NCI-H2107 treated with DMSO at 0.1 percent for 48 hours (cell line): ENCODE data around the gene RASSF7.

Experiments used
- DNase-seq: peaks from one replicate; lab custom pipeline; 2025; ENCODE audit not compliant: unreplicated experiment; lab: John Stamatoyannopoulos, UW

The RASSF7 gene

DNA sequence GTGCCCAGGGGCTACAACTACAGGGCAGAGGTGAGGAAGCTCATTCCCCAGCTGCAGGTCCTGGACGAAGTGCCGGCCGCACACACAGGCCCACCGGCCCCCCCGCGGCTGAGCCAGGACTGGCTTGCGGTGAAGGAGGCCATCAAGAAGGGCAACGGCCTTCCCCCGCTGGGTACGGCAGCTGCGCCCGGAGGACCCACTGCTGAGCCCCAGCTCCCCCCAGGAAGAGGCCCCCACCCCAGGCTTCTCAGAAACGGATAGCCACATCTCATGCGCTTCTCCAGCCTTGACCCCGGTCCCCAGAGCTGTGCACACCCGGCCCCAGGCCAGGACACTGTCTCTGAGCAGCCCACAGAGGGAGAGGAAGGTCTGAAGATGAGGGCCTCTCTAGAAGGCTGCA is 9.6 kb upstream of the RASSF7 start:
- no peak for DNase-seq

DNA sequence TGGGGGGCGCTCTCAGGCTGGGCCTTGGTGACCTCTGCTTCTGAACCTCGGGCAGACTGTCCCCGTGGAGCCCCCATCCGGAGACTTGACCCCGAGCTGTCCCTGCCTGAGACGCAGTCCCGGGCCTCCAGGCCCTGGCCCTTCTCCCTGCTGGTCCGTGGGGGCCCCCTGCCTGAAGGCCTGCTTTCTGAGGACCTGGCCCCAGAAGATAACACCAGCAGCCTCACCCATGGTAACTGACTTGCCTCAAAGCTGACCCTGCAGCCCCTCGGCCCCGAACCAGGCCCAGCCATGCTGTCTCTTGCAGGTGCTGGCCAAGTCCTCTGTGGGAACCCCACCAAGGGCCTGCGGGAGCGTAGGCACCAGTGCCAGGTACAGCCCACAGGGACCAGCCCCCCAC is 9.2 kb upstream of the RASSF7 start:
- DNase-seq: no peak

DNA sequence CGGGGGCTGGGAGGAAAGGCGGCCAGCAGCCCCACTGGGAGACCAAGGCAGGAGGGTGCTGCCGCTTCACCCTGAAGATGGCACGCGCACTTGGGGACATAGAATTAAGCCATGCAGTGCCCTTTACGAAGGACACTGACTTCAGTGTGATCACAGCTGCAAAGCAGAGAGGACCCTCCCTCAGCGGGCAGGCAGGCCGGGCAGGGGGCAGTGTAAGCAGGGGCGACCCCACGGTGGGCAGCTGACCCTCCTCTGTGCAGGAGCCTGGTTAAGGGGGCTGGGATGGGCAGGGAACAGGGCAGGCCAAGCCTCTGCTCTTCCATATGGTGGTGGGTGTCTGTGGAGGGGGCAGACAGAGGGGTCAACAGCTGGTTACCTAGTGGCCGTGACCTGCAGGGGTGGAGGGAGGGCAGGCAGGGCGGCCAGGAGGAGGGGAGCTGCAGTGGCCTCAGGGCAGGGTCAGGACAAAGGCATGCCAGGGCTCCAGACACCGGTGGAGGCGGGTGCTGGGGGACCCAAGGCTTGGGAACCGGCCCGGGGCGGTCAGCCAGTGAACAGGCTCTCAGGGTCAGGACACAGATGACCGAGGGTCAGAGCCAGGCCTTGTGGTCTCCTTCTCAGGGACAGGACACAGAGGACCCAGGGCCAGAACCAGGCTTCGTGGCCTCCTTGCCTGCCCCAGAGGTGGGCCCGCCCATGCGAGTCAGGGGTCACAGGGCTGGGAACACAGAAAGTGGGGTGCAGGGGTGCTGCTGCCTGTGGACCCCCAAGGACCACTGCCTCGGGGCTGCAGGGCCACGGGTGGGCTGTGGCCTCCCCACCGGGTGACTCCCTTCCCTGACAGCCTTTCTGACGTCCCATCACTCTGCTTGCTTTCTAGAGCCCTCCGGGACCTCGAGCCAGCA is 7.4 kb upstream of the RASSF7 start:
- no peak for DNase-seq

DNA sequence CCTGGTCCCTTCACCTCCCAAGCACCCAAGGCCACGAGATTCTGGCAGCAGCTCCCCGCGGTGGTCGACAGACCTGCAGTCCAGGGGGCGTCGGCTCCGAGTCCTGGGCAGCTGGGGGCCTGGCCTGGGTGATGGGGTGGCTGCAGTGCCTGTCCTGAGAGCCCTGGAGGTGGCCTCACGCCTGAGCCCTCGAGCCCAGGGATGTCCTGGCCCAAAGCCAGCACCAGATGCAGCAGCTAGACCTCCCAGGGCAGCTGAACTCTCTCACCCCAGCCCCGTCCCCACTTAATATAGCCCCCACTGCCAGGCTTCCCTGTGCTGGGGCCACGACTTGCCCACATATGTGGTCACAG is 6.8 kb upstream of the RASSF7 start:
- no peak for DNase-seq

DNA sequence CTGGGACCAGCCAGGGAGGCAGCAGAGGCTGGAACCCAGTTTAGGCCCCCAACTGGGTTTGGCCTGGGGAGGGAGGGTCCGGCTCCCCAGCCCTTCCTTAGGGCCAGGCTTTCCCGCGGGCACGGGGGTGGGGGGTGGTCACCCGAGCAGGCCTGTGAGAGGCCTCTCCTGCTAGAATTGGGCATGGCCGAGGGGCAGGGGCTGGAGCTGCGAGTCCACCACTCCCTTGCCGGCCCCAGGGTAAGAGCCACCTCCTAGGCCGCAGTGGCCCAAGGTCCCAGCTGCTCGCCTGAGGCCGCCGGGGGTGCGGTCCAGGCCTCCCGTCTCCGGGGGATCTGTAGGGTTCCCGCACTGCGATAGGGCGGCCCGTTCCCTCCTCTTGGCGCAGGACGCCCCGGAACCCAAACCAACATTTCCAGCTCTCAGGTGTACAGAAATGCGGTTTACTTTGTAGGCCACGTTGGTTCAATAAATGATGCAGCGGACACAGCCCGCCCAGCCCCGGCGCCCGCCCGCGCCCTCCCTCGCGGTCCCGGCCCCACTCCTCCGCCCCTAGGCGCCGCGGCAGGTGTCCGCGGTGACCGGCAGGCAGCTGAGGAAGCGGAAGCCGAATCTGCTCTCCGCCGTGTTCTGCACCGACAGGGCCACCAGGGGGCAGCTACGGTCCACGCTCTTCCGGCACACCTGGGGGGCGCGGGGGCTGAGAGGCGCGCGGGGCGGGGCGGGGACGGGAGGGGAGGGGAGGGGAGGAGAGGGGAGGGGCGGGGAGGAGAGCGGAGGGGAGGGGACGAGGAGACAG is 6.1 kb upstream of the RASSF7 start:
- peak; percentile 55 for DNase-seq

DNA sequence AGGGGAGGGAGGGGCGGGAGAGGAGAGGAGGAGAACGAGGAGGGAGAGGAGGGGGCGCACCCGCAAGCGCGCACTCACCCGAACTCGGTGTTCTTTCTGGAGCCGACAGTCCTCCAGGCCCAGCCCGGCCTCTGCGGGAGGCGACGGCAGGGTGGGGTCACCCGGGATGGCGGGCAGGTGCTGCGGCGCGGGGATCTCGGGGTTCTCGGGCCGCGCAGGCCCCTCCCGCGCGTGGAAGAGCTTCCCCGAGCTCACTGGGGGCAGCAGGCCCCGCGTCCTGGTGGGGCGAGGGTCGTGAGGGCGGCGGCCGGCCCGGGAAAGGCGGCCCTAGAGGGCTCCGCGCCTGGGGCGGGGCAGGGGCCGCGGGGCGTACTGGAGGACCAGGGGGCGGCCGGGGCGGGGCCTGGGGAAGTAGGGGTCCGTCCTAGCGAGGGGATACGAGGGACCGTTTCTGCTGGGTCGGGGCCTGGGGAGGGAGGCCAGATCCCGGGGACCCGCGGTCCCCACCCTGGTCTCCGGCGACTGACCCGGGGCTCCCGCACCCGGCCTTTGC is 5.5 kb upstream of the RASSF7 start:
- DNase-seq: no peak

DNA sequence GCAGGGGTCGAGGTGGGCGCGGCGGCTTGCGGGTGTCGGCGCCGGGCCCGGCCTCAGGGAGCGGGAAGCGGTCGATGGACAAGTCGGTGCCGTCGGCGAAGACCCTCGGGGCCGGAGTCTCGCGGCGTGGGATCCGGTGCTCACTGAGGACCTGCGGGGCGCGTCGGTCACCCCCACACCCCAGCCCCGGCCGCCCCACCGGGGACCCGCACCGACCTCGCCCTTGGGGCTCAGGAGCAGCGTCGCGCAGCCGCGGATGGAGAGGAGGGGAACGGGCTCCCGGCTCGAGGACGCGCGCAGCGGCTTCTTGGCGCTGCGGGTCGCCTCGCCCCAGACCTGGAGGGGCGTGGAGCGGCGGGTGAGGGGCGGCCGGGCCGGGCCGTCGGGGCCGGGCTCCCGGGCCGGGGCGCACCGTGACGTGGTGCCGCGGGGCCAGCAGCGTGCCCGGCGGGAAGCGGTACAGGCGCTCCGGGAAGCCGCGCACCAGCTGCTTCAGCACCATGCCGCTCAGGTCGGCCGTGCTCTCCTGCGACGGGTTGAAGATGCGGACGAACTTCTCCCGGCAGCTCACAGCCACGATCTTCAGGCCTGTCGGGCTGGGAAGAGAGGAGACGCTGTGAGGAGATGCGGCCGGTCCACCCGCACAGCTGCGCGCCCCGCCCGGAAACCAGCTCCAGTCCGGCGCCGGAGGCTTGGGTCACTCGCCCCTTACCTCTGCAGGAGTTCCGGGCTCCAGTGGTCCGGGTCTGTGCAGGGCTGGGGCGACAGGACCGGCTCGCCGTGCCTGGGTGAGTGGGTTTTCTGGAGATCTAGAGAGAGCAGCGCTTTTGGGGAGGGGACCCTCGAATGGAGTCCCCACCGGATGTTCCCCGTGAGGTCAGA is 4.7 kb upstream of the RASSF7 start:
- DNase-seq: no peak

DNA sequence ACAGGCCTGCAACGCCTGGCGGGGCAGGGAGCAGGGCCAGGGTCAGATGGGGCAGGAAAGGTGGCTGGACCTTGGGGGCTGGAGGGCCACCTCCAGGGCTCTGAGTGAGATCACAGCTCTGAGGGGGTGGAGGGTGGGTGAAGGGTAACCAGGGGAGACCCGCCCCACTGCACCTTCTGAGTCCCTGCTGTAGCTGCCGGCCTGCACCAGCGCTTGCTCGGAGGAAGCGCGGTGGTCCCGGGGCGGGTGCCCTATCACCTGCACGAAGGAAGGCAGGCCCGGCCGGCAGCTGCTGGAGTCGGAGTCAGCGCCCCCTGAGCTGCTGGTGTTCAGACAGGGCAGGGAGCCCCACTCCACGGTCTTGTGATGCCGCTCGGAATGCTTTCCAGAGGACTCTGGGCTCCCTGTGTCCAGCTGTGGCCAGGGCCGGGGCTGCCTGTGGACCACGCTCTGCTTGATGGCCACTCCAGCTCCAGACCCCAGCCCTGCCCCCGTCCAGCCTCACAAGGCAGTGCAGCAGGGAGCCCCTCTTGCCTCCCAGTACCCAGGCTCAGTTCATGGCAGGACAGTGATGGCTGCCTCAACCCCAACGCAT is 4.0 kb upstream of the RASSF7 start:
- DNase-seq: no peak

DNA sequence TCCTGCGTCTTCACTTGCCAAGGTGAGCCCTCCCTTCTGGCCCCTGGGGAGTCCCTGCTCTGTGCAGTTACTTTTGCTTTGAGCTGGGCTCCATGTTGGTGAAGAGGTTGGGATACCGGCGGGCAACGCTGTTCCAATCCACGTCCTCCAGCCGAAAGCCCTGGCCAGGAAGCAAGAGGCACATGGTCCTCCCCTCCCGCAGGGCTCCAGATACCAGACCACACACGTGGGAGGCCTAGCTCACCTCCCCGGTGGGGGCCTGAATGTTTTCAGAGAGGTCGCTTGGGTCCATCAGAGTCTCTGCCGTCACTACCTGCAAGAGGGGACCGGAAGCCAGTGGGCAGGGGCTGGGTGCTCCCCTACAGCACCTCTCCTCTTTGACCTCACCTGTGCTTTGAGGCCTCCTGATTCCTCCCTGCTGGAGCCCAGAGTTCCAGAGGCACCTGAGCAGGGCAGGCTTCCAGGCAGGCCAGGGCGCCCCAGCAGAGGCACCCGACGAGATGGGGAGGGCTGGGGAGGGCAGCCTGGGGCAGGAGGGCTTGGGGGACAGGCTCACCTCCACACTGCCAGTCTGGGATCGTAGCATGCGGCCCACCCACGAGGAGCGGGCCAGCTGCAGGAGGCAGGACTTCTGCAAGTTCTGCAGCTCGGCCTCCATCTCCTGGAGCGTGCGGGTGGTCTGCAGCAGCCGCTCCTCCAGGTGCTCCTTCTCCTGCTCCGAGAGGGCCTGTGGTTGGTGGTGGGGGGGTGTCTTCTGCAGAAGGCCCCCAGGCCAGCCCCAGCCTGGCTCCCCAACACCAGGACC is 3.2 kb upstream of the RASSF7 start:
- no peak for DNase-seq

DNA sequence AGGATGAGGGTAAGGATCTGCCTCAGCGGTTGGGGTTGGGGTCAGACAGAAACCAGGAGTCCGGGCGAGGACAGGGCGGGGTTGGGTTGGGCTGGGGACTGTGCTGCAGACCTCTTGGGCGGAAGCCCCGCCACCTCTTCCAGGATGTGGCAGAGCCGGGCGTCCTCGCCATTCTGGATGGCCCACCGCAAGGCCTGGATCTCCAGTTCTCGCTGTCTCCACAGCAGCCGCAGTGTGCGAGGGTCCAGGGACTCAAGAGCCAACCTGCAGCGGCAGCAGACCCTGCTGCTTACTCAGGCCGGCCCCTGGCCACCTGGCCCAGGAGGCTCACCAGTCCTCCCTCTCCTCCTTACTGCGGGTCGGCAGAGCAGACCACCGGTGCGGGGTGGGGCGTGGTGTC is 2.3 kb upstream of the RASSF7 start:
- DNase-seq: no peak

DNA sequence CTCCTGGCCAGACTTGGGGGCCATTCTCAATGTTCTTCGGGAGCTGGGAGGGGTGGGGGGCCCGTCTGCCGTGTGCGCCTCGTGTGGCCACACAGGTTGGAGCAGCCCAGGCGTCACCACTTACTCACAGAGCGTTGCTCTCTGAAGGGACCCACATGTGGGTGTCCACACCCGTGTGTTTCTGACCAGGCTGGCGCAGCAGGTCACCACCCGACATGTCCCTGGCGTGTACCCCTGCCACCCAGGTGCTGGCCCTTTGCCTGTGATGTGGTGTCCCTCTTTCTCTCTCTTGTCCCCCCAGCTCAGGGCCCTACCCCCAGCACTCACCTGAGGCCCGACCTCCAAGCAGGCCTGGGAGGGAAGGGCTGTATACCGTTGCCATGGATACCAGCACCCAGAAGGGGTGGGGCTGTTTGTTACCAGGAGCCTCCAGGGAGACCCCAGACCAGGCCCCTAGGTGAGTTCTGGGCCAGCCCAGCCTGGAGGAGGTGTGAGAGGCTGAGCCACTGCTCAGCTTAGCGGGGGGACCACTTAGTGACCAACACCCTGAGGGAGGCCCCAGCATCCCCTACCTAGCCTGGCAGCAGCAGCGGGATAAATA is 1.6 kb upstream of the RASSF7 start:
- DNase-seq: no peak

DNA sequence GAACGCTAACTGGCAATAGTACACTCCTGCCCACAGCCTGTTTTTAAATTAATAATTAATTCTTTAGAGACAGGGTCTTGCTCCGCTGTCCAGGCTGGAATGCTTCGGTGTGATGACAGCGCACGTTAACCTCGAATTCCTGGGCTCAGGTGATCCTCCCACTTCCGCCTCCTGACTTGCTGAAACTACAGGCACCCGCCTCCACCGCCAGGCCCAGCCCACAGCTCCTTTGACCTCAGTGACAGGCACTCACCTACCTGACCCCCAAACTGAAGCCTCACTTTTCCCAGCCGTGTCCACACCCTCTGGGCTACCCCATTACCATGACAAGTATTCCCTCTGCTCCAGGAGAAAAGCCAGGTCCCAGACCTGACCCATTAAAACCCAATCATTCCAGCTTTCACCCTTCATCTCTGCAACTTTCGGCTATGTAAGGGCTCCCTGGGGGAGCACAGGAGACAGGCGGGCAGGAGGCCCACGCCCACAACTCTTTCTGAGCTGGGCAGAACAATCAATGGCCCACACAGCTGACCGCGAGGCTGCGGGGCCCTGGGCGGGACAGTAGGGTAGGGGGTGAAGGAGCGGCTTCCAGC is 962 bp upstream of the RASSF7 start:
- no peak for DNase-seq

DNA sequence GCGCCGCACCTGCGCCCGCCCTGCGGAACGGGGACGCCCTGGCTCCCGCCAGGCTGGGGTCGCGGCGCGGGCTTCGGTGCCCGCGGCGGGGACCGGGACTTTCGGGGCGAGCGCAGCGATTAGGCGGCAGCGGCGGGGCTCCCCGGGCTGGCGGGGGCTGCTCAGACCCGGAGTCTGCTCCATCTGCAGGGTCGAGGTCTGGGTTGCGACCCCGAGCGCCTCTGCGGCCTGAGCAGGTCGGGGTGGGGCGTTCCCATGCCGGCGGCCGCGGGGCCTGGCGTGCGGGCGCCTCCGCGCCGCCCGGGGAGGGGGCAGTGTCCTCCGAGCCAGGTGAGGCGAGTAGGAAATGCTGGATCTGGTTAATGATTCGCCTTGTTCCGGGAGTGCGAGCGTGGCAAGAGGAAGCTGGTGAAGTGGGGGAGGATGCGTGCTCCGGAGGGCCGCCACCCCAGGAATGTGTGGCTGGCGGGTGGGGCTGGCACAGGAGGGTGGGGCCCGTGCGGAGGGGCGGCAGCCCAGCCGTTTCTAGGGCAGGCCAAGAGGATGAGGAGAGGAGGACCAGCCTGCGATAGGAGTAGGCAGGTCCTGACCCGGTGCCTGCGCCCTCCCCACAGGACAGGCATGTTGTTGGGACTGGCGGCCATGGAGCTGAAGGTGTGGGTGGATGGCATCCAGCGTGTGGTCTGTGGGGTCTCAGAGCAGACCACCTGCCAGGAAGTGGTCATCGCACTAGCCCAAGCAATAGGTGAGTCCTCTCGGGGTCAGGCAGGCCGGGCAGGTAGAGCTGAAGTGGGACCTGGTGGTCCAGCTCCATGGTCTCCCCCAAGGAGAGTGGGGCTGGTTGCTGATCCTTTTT is 606 bp downstream of the RASSF7 start:
- no peak for DNase-seq

DNA sequence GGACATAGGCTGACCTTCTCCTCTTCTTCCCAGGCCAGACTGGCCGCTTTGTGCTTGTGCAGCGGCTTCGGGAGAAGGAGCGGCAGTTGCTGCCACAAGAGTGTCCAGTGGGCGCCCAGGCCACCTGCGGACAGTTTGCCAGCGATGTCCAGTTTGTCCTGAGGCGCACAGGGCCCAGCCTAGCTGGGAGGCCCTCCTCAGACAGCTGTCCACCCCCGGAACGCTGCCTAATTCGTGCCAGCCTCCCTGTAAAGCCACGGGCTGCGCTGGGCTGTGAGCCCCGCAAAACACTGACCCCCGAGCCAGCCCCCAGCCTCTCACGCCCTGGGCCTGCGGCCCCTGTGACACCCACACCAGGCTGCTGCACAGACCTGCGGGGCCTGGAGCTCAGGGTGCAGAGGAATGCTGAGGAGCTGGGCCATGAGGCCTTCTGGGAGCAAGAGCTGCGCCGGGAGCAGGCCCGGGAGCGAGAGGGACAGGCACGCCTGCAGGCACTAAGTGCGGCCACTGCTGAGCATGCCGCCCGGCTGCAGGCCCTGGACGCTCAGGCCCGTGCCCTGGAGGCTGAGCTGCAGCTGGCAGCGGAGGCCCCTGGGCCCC is 1.4 kb downstream of the RASSF7 start:
- no peak for DNase-seq

DNA sequence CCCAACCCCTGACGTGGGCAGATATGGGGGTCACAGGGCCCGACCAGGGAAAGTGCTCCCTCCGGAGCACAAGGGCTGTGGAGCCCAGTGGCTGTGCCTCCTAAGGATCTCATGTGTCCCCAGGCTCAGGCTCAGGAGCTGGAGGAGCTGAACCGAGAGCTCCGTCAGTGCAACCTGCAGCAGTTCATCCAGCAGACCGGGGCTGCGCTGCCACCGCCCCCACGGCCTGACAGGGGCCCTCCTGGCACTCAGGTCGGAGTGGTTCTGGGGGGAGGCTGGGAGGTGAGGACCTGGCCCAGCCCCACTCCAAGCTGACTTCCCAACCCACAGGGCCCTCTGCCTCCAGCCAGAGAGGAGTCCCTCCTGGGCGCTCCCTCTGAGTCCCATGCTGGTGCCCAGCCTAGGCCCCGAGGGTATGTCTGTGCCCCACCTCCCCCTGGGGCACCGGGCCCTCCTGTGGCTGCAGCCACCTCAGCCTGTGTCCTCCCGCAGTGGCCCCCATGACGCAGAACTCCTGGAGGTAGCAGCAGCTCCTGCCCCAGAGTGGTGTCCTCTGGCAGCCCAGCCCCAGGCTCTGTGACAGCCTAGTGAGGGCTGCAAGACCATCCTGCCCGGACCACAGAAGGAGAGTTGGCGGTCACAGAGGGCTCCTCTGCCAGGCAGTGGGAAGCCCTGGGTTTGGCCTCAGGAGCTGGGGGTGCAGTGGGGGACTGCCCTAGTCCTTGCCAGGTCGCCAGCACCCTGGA is 2.5 kb downstream of the RASSF7 start:
- no peak for DNase-seq

DNA sequence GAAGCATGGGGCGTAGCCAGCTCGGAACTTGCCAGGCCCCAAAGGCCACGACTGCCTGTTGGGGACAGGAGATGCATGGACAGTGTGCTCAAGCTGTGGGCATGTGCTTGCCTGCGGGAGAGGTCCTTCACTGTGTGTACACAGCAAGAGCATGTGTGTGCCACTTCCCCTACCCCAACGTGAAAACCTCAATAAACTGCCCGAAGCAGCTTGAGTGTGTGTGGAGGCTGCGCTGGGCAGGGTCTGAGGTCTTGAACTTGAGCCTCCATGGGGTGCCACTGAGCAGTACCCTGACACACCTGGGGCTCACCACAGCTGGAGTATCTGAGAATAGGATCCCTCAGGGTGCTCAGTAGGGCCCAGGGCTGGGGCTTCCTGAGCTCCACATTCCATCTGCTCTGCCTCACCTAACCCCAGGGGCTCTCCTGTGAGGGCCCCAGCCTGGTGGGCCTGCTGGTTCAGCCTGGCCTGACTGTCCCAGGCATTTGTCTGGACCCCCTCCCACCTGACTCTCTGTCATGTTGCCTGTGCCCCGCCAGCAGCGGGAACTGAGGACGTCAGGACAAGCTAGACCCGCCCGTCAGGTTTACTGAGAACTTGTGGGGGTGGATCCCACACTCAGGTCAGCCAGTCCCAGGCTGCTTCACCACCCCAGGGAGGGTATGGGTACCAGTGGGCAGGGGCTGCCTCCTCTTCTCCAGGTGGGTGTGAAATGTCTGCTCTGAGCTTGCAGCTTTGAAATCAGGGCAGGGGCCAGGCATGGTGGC is 3.2 kb downstream of the RASSF7 start:
- DNase-seq: no peak
